A549 (cell line): ENCODE data around the gene C12orf42. TPM values are rescaled to one million over a fixed set of nuclear protein-coding genes. Genes with fewer than 3 reads are reported as not detected.

ENCODE experiments used
- ATAC-seq, 2 experiments: fragments of 200-7000 bp in 1 of 2; fragments of >200 bp in 1 of 2; cut with Nextera tagmentation in 1 of 2; cut with Tn5 transposase in 1 of 2; 3 replicates each; pipeline versions ENCODE4 v1.8.0 to v1.9.1; 2018 to 2020; ENCODE audit warnings: mild to moderate bottlenecking in 1 of 2, moderate library complexity in 1 of 2
- CTCF ChIA-PET: fragments of 300-600 bp; sonication (Branson Sonifier 250); formaldehyde crosslinking; extraction: SDS; loops from one replicate; lab custom pipeline; 2021; ENCODE audit warnings: antibody characterized with exemption, inconsistent platforms; lab: Yijun Ruan, JAX
- POLR2A ChIA-PET: fragments of 350-600 bp; formaldehyde crosslinking; extraction: SDS; loops from one replicate; lab custom pipeline; 2021; ENCODE audit warnings: antibody characterized with exemption, inconsistent platforms; lab: Yijun Ruan, JAX
- DNase-seq, 2 experiments: peaks; one replicate each; pipeline versions ENCODE4 v3.0.0 to v3.0.0-alpha.2; 2011 to 2016; ENCODE audit warnings: low read depth in 1 of 2, low spot score in 1 of 2
- FAIRE-seq: peaks from 2 replicates; lab custom pipeline; 2011; peaks lifted over from hg19 to GRCh38; lab: Jason Lieb, UNC
- H3K27ac ChIP-seq, 2 experiments: fragments of >200 bp; sonication (Bioruptor Twin); formaldehyde crosslinking; 3 replicates each; pipeline ENCODE4 v1.5.1; 2016 to 2017
- H3K4me1 ChIP-seq: fragments of >200 bp; sonication (Bioruptor Twin); formaldehyde crosslinking; 3 replicates; pipeline ENCODE4 v1.6.1; 2016
- H3K4me2 ChIP-seq: fragments of >200 bp; sonication (Bioruptor Twin); formaldehyde crosslinking; 3 replicates; pipeline ENCODE4 v1.6.1; 2016
- H3K4me3 ChIP-seq: fragments of >200 bp; sonication (Bioruptor Twin); formaldehyde crosslinking; 3 replicates; pipeline ENCODE4 v1.5.1; 2016
- H3K9me3 ChIP-seq: fragments of >200 bp; sonication (Bioruptor Twin); formaldehyde crosslinking; 3 replicates; pipeline ENCODE4 v1.6.1; 2016
- CEBPB ChIP-seq, 2 experiments: fragments of >200 bp in 1 of 2; sonication (Bioruptor Twin) in 1 of 2; formaldehyde crosslinking in 1 of 2; IDR thresholded peaks; 2 replicates each; pipeline ENCODE4 v1.6.1; 2012 to 2016
- CHD2 ChIP-seq: fragments of 150-350 bp; IDR thresholded peaks from 2 replicates; pipeline ENCODE4 v1.6.1; 2014; ENCODE audit warnings: low read length; ENCODE audit not compliant: partially characterized antibody
- EHF ChIP-seq: fragments of 250-450 bp; sonication (Bioruptor Pico); IDR thresholded peaks from 2 replicates; pipeline ENCODE4 v1.5.0; 2020; ENCODE audit warnings: mild to moderate bottlenecking
- ESRRA ChIP-seq: fragments of 150-350 bp; IDR thresholded peaks from 2 replicates; pipeline ENCODE4 v1.6.1; 2014; ENCODE audit warnings: mild to moderate bottlenecking, low read length, borderline replicate concordance
- FOSL2 ChIP-seq, 2 experiments: fragments of 450-650 bp in 1 of 2; fragments of >200 bp in 1 of 2; sonication (Bioruptor Twin) in 1 of 2; formaldehyde crosslinking; IDR thresholded peaks; 2 replicates each; pipeline versions ENCODE4 v1.5.0 to v1.6.1; 2016 to 2020; ENCODE audit warnings: mild to moderate bottlenecking in 1 of 2, moderate library complexity in 1 of 2
- GATA3 ChIP-seq: IDR thresholded peaks from 2 replicates; pipeline ENCODE4 v1.6.1; 2012; ENCODE audit warnings: borderline replicate concordance
- HDAC2 ChIP-seq: fragments of 200-600 bp; sonication (generic); IDR thresholded peaks from 2 replicates; pipeline ENCODE4 v1.6.1; 2016
- JUN ChIP-seq, 2 experiments: fragments of >200 bp; sonication (Bioruptor Twin); formaldehyde crosslinking; IDR thresholded peaks; 2 replicates in 1 of 2; 3 replicates in 1 of 2; pipeline ENCODE4 v1.6.1; 2016 to 2017
- KDM5A ChIP-seq: fragments of 200-600 bp; sonication (generic); IDR thresholded peaks from 2 replicates; pipeline ENCODE4 v1.6.1; 2016; ENCODE audit warnings: antibody characterized with exemption, mild to moderate bottlenecking
- MAFK ChIP-seq: fragments of 450-650 bp; IDR thresholded peaks from 2 replicates; pipeline ENCODE4 v1.6.1; 2014; ENCODE audit not compliant: partially characterized antibody
- MAZ ChIP-seq: fragments of 150-350 bp; IDR thresholded peaks from 2 replicates; pipeline ENCODE4 v1.6.1; 2014; ENCODE audit warnings: antibody characterized with exemption, low read depth, low read length, borderline replicate concordance
- NPAS2 ChIP-seq: fragments of 250-450 bp; sonication (Bioruptor Pico); IDR thresholded peaks from 2 replicates; pipeline ENCODE4 v1.8.0; 2022; ENCODE audit warnings: mild to moderate bottlenecking, moderate library complexity, borderline replicate concordance
- NR3C1 ChIP-seq: fragments of >200 bp; sonication (Bioruptor Twin); formaldehyde crosslinking; IDR thresholded peaks from 3 replicates; pipeline ENCODE4 v1.6.1; 2017
- PHF8 ChIP-seq: fragments of 200-600 bp; sonication (generic); IDR thresholded peaks from 2 replicates; pipeline ENCODE4 v1.6.1; 2016; ENCODE audit warnings: low read depth, mild to moderate bottlenecking, antibody characterized with exemption, moderate library complexity, borderline replicate concordance
- RAD21 ChIP-seq, 2 experiments: fragments of >200 bp in 1 of 2; sonication (Bioruptor Twin) in 1 of 2; formaldehyde crosslinking in 1 of 2; IDR thresholded peaks in 1 of 2; conservative IDR thresholded peaks in 1 of 2; 2 replicates in 1 of 2; 3 replicates in 1 of 2; pipeline ENCODE4 v1.6.1; 2012 to 2018; ENCODE audit warnings: inconsistent platforms in 1 of 2
- RNF2 ChIP-seq: fragments of 200-600 bp; sonication (generic); IDR thresholded peaks from 2 replicates; pipeline ENCODE4 v1.6.1; 2016; ENCODE audit warnings: low read depth, mild to moderate bottlenecking, antibody characterized with exemption, moderate library complexity, borderline replicate concordance
- SMC3 ChIP-seq: fragments of >200 bp; sonication (Bioruptor Twin); formaldehyde crosslinking; IDR thresholded peaks from 3 replicates; pipeline ENCODE4 v1.6.1; 2018; ENCODE audit warnings: inconsistent platforms
- TFCP2L1 ChIP-seq: fragments of 250-450 bp; sonication (Bioruptor Pico); IDR thresholded peaks from 2 replicates; pipeline ENCODE4 v1.5.0; 2021; ENCODE audit warnings: mild to moderate bottlenecking
- ZC3H11A ChIP-seq: fragments of 450-650 bp; IDR thresholded peaks from 2 replicates; pipeline ENCODE4 v1.6.1; 2014; ENCODE audit warnings: antibody characterized with exemption, mild to moderate bottlenecking
- ZNF302 ChIP-seq: fragments of 250-450 bp; sonication (Bioruptor Pico); IDR thresholded peaks from 2 replicates; pipeline ENCODE4 v1.9.0; 2021; ENCODE audit warnings: inconsistent platforms, mild to moderate bottlenecking, moderate library complexity
- WGBS: methylation state at CpG from one replicate; pipeline ENCODE4 v1.1.6; 2017; ENCODE audit errors: missing lambda C conversion rate; 5-methylcytosine and 5-hydroxymethylcytosine counted together
- polyA plus RNA-seq, 4 experiments: library from polyadenylated mRNA; depleted of rRNA in 3 of 4; stranded (reverse); fragments of >200 nt; fragmentation: RNase III in 1 of 4; extraction: RNeasy Plus Mini Kit Qiagen cat#74134 plus additional on column Dnase treatment in 1 of 4; gene quantifications; 2 replicates in 3 of 4; 3 replicates in 1 of 4; pipeline ENCODE4 v1.2.3, GENCODE V29; 2011 to 2017
- TF ChIP-seq, protein P1 (sequence below): IDR thresholded peaks from 2 replicates; pipeline ENCODE4 v1.6.1; 2012
- TF ChIP-seq, protein P2 (sequence below): fragments of >200 bp; sonication (Bioruptor Twin); formaldehyde crosslinking; IDR thresholded peaks from 2 replicates; pipeline ENCODE4 v1.6.1; 2016
- TF ChIP-seq, protein P3 (sequence below): fragments of 150-350 bp; IDR thresholded peaks from 2 replicates; pipeline ENCODE4 v1.6.1; 2014; ENCODE audit warnings: low read depth, mild to moderate bottlenecking, low read length
- TF ChIP-seq, protein P4 (sequence below): fragments of >200 bp; sonication (Bioruptor Twin); formaldehyde crosslinking; IDR thresholded peaks from 3 replicates; pipeline ENCODE4 v1.5.1; 2016
- TF ChIP-seq, protein P5 (sequence below): IDR thresholded peaks from 2 replicates; pipeline ENCODE4 v1.6.1; 2012

Gene C12orf42
- polyA plus RNA-seq, 2 of the 4 experiments (the other 2 are of a cell fraction): not detected

DNA sequence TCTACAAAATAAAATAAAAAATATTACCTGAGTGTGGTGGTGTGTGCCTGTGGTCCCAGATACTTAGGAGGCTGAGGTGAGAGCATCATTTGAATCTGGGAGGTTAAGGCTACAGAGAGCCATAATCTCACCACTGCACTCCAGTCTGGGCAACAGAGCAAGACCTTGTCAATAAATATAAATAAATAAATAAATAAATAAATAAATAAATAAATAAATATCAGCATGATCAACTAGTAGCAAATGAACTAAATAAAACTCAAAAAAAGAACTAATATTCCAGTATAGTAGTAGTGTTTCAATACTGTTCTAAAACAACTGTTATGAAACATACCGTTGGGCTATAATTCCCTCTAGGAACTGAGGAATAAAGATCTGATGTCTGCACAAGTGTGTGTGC is 74.4 kb downstream of the C12orf42 start:
- no peak for FAIRE-seq
- ChIA-PET POLR2A (no interaction called here), CTCF (no interaction called here)
- Histone ChIP-seq H3K4me2 (no peak overlapping the region), H3K9me3 (no peaks in the 10 kb centered on the region), H3K27ac (no peak overlapping the region), H3K4me3 (no peak overlapping the region), H3K4me1 (no peaks in the 10 kb centered on the region)
- no peak for DNase-seq
- ATAC-seq: no peak
- 64% methylated on average over 1 of the region's 1 CpG for WGBS
- TF ChIP-seq, protein P1, sequence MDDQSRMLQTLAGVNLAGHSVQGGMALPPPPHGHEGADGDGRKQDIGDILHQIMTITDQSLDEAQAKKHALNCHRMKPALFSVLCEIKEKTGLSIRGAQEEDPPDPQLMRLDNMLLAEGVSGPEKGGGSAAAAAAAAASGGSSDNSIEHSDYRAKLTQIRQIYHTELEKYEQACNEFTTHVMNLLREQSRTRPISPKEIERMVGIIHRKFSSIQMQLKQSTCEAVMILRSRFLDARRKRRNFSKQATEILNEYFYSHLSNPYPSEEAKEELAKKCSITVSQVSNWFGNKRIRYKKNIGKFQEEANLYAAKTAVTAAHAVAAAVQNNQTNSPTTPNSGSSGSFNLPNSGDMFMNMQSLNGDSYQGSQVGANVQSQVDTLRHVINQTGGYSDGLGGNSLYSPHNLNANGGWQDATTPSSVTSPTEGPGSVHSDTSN: no peak
- TF ChIP-seq ZC3H11A (peak; percentile 90), EHF (CRISPR knock-in tag) (no peak)

DNA sequence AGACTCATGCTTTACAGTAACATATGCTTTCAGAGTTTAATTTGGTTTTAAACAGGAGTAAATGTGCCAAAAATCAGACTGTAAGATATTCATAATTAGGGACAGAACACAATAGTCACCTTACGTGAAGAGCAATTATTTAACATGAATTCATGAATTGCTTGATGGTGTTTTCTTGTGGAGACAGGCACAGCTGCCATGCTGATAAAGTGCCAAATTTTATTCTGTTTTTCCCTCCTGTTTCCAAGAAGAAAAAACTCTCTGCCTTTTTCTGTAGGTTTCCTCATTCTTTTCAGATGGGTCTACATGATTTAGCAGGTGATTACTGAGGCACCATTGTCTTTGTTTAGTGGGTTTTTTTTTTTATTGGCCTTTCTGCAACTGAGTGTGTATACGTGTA is 80.1 kb downstream of the C12orf42 start:
- WGBS: 51% methylated on average over 2 of the region's 2 CpGs
- no peaks in the 10 kb centered on the region for H3K9me3 ChIP-seq
- H3K27ac ChIP-seq: no peak overlapping the region
- H3K4me3 ChIP-seq: no peak overlapping the region
- POLR2A ChIA-PET: no interaction called here
- no peak for TF ChIP-seq GATA3
- no peak overlapping the region for H3K4me2 ChIP-seq
- H3K4me1 ChIP-seq: no peaks in the 10 kb centered on the region
- ATAC-seq: no peak
- no peak for FAIRE-seq
- no peak for DNase-seq
- CTCF ChIA-PET: no interaction called here

DNA sequence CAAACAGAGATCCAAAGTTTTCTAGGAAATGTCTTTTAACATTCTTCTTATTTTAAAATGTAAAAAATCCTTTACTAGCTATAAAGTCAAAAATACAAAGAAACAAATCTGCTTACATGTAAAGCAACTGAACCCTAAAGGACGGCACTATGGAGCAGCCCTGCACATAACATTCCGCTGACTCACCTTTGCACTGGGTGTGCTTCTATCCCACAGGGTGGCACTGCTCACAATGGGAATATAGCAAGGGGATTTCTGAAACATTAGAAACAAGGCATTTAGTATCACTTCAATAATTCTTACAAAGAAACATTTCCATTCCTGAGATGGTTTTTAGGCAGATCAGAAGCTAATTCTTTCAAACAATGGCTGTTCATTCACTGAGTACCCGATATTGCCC is 94.3 kb downstream of the C12orf42 start:
- H3K4me3 ChIP-seq: no peak overlapping the region
- no peaks in the 10 kb centered on the region for H3K4me1 ChIP-seq
- no peak overlapping the region for H3K4me2 ChIP-seq
- no peak overlapping the region for H3K27ac ChIP-seq
- DNase-seq (peak in 1 of 2 experiments; percentile 62), FAIRE-seq (no peak), ATAC-seq (peak; percentile 86 to 95; a peak in 5 of 6 replicates)
- ChIA-PET CTCF (interaction anchor here (0.7 to 2.5 kb wide), 4 partner anchors 15 to 518 kb away, joined by 3 to 12 read pairs (median 4); no protein-coding TSS in a partner anchor), POLR2A (no interaction called here)
- H3K9me3 ChIP-seq: no peaks in the 10 kb centered on the region
- TF ChIP-seq CHD2: no peak
- no peak for TF ChIP-seq JUN (IDR thresholded peaks at IDR 0.05)
- no peak for TF ChIP-seq ESRRA
- no peak for TF ChIP-seq NPAS2
- TF ChIP-seq KDM5A: no peak
- TF ChIP-seq RAD21 (conservative IDR thresholded peaks at IDR 0.05 in 1 of 2, IDR thresholded peaks at IDR 0.05 in 1 of 2): peak; percentile 21 to 37; a peak in 1 of 5 replicates
- TF ChIP-seq ZC3H11A: no peak
- TF ChIP-seq MAFK: peak; percentile 30
- TF ChIP-seq PHF8: no peak
- TF ChIP-seq, protein P2, sequence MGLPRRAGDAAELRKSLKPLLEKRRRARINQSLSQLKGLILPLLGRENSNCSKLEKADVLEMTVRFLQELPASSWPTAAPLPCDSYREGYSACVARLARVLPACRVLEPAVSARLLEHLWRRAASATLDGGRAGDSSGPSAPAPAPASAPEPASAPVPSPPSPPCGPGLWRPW: no peak
- no peak for TF ChIP-seq MAZ
- TF ChIP-seq RNF2: no peak
- TF ChIP-seq, protein P3, sequence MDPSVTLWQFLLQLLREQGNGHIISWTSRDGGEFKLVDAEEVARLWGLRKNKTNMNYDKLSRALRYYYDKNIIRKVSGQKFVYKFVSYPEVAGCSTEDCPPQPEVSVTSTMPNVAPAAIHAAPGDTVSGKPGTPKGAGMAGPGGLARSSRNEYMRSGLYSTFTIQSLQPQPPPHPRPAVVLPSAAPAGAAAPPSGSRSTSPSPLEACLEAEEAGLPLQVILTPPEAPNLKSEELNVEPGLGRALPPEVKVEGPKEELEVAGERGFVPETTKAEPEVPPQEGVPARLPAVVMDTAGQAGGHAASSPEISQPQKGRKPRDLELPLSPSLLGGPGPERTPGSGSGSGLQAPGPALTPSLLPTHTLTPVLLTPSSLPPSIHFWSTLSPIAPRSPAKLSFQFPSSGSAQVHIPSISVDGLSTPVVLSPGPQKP: no peak
- TF ChIP-seq, protein P4, sequence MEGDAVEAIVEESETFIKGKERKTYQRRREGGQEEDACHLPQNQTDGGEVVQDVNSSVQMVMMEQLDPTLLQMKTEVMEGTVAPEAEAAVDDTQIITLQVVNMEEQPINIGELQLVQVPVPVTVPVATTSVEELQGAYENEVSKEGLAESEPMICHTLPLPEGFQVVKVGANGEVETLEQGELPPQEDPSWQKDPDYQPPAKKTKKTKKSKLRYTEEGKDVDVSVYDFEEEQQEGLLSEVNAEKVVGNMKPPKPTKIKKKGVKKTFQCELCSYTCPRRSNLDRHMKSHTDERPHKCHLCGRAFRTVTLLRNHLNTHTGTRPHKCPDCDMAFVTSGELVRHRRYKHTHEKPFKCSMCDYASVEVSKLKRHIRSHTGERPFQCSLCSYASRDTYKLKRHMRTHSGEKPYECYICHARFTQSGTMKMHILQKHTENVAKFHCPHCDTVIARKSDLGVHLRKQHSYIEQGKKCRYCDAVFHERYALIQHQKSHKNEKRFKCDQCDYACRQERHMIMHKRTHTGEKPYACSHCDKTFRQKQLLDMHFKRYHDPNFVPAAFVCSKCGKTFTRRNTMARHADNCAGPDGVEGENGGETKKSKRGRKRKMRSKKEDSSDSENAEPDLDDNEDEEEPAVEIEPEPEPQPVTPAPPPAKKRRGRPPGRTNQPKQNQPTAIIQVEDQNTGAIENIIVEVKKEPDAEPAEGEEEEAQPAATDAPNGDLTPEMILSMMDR: no peak; the same call in 2 of the 3 replicates
- no peak for TF ChIP-seq TFCP2L1 (CRISPR knock-in tag)
- no peak for TF ChIP-seq NR3C1
- TF ChIP-seq ZNF302 (CRISPR knock-in tag): no peak
- TF ChIP-seq GATA3: no peak
- TF ChIP-seq FOSL2 (IDR thresholded peaks at IDR 0.05): no peak
- TF ChIP-seq FOSL2 (CRISPR knock-in tag; IDR thresholded peaks at IDR 0.05): peak; percentile 64; the same call in 1 of the 2 replicates
- TF ChIP-seq CEBPB (IDR thresholded peaks at IDR 0.05): no peak
- TF ChIP-seq HDAC2: no peak
- TF ChIP-seq SMC3: no peak
- TF ChIP-seq, protein P5, sequence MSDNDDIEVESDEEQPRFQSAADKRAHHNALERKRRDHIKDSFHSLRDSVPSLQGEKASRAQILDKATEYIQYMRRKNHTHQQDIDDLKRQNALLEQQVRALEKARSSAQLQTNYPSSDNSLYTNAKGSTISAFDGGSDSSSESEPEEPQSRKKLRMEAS: no peak
- WGBS: 35% methylated on average over 3 of the region's 3 CpGs
